K562 (cell line): ENCODE results near the gene RBM17. TPM values are rescaled to one million over a fixed set of nuclear protein-coding genes. Genes with fewer than 3 reads are reported as not detected.

Source experiments
- ARID4B ChIP-seq: sonication (generic); formaldehyde crosslinking; IDR thresholded peaks from 2 replicates; pipeline ENCODE4 v1.8.0; 2022; ENCODE audit warnings: mild to moderate bottlenecking, missing genetic modification reagents
- ATF1 ChIP-seq, 2 experiments: fragments of 450-650 bp in 1 of 2; IDR thresholded peaks; 2 replicates each; pipeline ENCODE4 v1.6.1; 2016; ENCODE audit warnings: missing compliant biosample characterization in 1 of 2, missing genetic modification characterization in 1 of 2
- CBX2 ChIP-seq: fragments of 200-600 bp; sonication (generic); IDR thresholded peaks from one replicate; pipeline ENCODE4 v1.6.1; 2012; ENCODE audit warnings: mild to moderate bottlenecking, low read length, inconsistent platforms; ENCODE audit not compliant: insufficient read depth, poor library complexity, severe bottlenecking
- CREB5 ChIP-seq: fragments of 250-450 bp; sonication (Bioruptor Pico); IDR thresholded peaks from 2 replicates; pipeline ENCODE4 v1.5.0; 2020; ENCODE audit warnings: mild to moderate bottlenecking
- GABPB2 ChIP-seq: fragments of 250-450 bp; sonication (Bioruptor Pico); conservative IDR thresholded peaks from 2 replicates; pipeline ENCODE4 v1.5.1; 2021; ENCODE audit warnings: mild to moderate bottlenecking
- HNRNPL ChIP-seq: fragments of 200-400 bp; formaldehyde crosslinking; IDR thresholded peaks from 2 replicates; pipeline ENCODE4 v1.6.1; 2017; ENCODE audit warnings: low read depth, mild to moderate bottlenecking, low read length
- RAD51 ChIP-seq: fragments of 450-650 bp; IDR thresholded peaks from 2 replicates; pipeline ENCODE4 v1.7.1; 2016; ENCODE audit warnings: low read depth, mild to moderate bottlenecking, borderline replicate concordance
- RREB1 ChIP-seq: fragments of 250-450 bp; sonication (Bioruptor Pico); IDR thresholded peaks from 2 replicates; pipeline ENCODE4 v1.4.0; 2020
- TAF7 ChIP-seq: fragments of 450-650 bp; IDR thresholded peaks from 2 replicates; pipeline ENCODE4 v1.6.1; 2016; ENCODE audit warnings: missing genetic modification characterization, missing compliant biosample characterization
- TCFL5 ChIP-seq: fragments of 250-450 bp; sonication (Bioruptor Pico); conservative IDR thresholded peaks from 2 replicates; pipeline ENCODE4 v1.6.1; 2021; ENCODE audit warnings: mild to moderate bottlenecking, moderate library complexity, matching md5 sums
- TRIM24 ChIP-seq, 2 experiments: fragments of 450-650 bp; IDR thresholded peaks; 2 replicates each; pipeline ENCODE4 v1.6.1; 2016
- TRIM28 ChIP-seq: fragments of 450-650 bp; IDR thresholded peaks from 2 replicates; pipeline ENCODE4 v1.6.1; 2017
- ZFPM2 ChIP-seq: fragments of 250-450 bp; sonication (Bioruptor Pico); IDR thresholded peaks from 2 replicates; pipeline ENCODE4 v1.5.1; 2022; ENCODE audit warnings: mild to moderate bottlenecking
- ZFX ChIP-seq: sonication (generic); formaldehyde crosslinking; IDR thresholded peaks from 2 replicates; pipeline ENCODE4 v1.8.0; 2022; ENCODE audit warnings: mild to moderate bottlenecking, missing genetic modification reagents, moderate library complexity
- polyA plus RNA-seq, 8 experiments: library from polyadenylated mRNA; depleted of rRNA in 4 of 8; stranded (reverse) in 5 of 8; unstranded in 3 of 8; fragments of >200 nt; fragmentation: Nextera tagmentation in 2 of 8; fragmentation: Illumina TruSeq in 1 of 8; extraction: Ambion mirVana in 2 of 8; extraction: Trizol in 1 of 8; gene quantifications; 2 replicates each; pipeline versions ENCODE4 v1.2.1 to v1.2.3, GENCODE V29; 2011 to 2014; ENCODE audit warnings: inconsistent platforms in 1 of 8, missing spikeins in 1 of 8
- total RNA-seq, 7 experiments: library from RNA; depleted of rRNA in 6 of 7; stranded (reverse); fragments of >200 nt in 6 of 7; fragmentation: Illumina TruSeq in 2 of 7; extraction: Trizol in 2 of 7; gene quantifications; 2 replicates each; pipeline versions ENCODE4 v1.2.1 to v1.2.3, GENCODE V29; 2011 to 2021; ENCODE audit warnings: low replicate concordance in 1 of 7

The RBM17 gene
- total and polyA plus RNA-seq, 9 of the 15 experiments (the other 6 are each of a cell fraction or from before 2014, with no cell fraction given), result 23.6 to 217 (median 124) TPM

DNA sequence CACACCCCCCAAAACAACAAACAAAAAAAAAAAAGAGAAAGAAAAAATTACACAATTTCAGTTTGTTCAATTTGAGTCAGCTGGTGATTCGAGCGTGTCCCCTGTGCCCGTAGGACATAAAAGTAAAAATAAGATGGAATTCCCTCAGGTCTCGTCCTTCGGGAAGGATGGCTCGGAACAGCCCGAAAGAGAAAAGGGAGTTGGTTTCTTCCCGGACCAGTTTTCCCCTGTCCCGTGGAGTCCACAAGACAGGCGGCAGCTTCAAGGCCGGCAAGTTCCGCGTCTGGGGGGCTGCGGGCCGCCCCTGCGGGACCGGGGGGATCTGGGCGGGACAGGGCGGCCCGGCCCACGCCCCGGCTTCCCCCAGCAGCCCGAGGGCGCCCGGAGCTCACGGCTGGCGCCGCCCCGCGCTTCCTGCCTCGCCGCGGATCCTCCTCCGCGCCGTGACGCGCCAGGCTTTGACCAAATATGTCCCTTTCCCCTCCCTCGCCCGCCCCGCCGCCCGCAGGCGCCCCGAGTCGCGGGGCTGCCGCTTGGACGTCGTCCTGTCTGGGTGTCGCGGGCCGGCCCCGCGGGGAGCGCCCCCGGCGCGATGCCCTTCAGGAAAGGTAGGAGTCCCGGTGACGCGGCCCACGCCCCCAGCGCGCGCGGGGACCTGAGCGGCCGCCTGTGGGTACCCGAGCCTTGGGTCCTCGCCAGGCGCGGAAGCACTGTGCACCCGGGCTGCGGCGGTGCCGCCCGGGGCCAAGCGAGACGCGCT, 55.8 kb downstream of the RBM17 start (continued):
- TF ChIP-seq ARID4B (CRISPR knock-in tag) (no peak), ATF1 (CRISPR knock-in tag; IDR thresholded peaks at IDR 0.05) (no peak), ATF1 (tag; IDR thresholded peaks at IDR 0.05) (peak; percentile 83), TRIM28 (no peak), ZFPM2 (CRISPR knock-in tag) (no peak), CBX2 (no peak), HNRNPL (peak; percentile 77; the same call in 1 of the 2 replicates), TAF7 (no peak), TCFL5 (CRISPR knock-in tag) (no peak), ZFX (CRISPR knock-in tag) (no peak; the same call in 1 of the 2 replicates), GABPB2 (CRISPR knock-in tag) (no peak), RREB1 (CRISPR knock-in tag) (no peak), RAD51 (no peak), TRIM24 (IDR thresholded peaks at IDR 0.05) (no peak), CREB5 (CRISPR knock-in tag) (no peak)
